Lower leg skin (tissue), 3 donors: ENCODE results near the gene DCAF4.

ENCODE experiments used
- CTCF ChIP-seq, 3 donors: fragments of 450-650 bp; IDR thresholded peaks; one replicate each; pipeline ENCODE4 v1.5.1; 2016; ENCODE audit warnings: antibody characterized with exemption in 3 of 3, mild to moderate bottlenecking in 3 of 3, moderate library complexity in 2 of 3
- POLR2A ChIP-seq, 2 donors: fragments of 450-650 bp; IDR thresholded peaks; one replicate each; pipeline ENCODE4 v1.6.1; 2016 to 2017; ENCODE audit warnings: antibody characterized with exemption in 2 of 2, mild to moderate bottlenecking in 1 of 2, moderate library complexity in 1 of 2

GRCh38 chr14:72921396-72921795 is 4.9 kb upstream of the DCAF4 start:
- TF ChIP-seq CTCF (IDR thresholded peaks at IDR 0.05) = no peak
- no peak for TF ChIP-seq POLR2A (IDR thresholded peaks at IDR 0.05)
